Measurements from ENCODE around the gene PHAF1. TPM values are rescaled to one million over a fixed set of nuclear protein-coding genes. Genes with fewer than 3 reads are reported as not detected.

PHAF1 gene
- total and polyA plus RNA-seq, 2 of the 13 experiments (the other 11 are each of a cell fraction or from before 2014, with no cell fraction given) = 48.3 to 174 TPM

GRCh38 chr16:67149276-67150046 lies 39.7 kb downstream of the PHAF1 start (continued):
- TF ChIP-seq ZNF142 (CRISPR knock-in tag; IDR thresholded peaks at IDR 0.05) = peak; percentile 20; the same call in 1 of the 2 replicates
- TF ChIP-seq MED1 (CRISPR knock-in tag; IDR thresholded peaks at IDR 0.05) = no peak
- TF ChIP-seq POLR2AphosphoS2 (IDR thresholded peaks at IDR 0.05; ENCODE audit: low read depth, low read length) = no peak
- TF ChIP-seq GABPB1 (CRISPR knock-in tag; IDR thresholded peaks at IDR 0.05) = peak; percentile 17; the same call in 1 of the 2 replicates
- peak; percentile 85 for TF ChIP-seq RBM22 (optimal IDR thresholded peaks at IDR 0.05; ENCODE audit: low read length)
- no peak for TF ChIP-seq AHR (CRISPR knock-in tag; IDR thresholded peaks at IDR 0.05)
- TF ChIP-seq ZNF687 (CRISPR knock-in tag; IDR thresholded peaks at IDR 0.05) = peak; percentile 53; the same call in 1 of the 2 replicates
- peak; percentile 38; the same call in 1 of the 2 replicates for TF ChIP-seq SMYD3 (CRISPR knock-in tag; IDR thresholded peaks at IDR 0.05)
- peak; percentile 68; the same call in 1 of the 2 replicates for TF ChIP-seq AKAP8 (CRISPR knock-in tag; IDR thresholded peaks at IDR 0.05)
- TF ChIP-seq ZNF274 (CRISPR knock-in tag; IDR thresholded peaks at IDR 0.05) = 0 out of 2 replicates have a peak, but pooled peaks have one; percentile 24
- TF ChIP-seq ZBTB33 (CRISPR knock-in tag; IDR thresholded peaks at IDR 0.05) = peak; percentile 76; the same call in 1 of the 2 replicates
- peak; percentile 70 for TF ChIP-seq HOXA3 (CRISPR knock-in tag; IDR thresholded peaks at IDR 0.05)
- TF ChIP-seq ZNF709 (CRISPR knock-in tag; IDR thresholded peaks at IDR 0.05) = 0 out of 2 replicates have a peak, but pooled peaks have one; percentile 46
- TF ChIP-seq STAT5B (CRISPR knock-in tag; IDR thresholded peaks at IDR 0.05) = no peak
- peak; percentile 78; the same call in 1 of the 2 replicates for TF ChIP-seq SSRP1 (CRISPR knock-in tag; IDR thresholded peaks at IDR 0.05)
- no peak for TF ChIP-seq ZNF451 (CRISPR knock-in tag; IDR thresholded peaks at IDR 0.05)

Measured in HepG2 (cell line).